Hepatic stellate cell (primary cell): ENCODE results near the gene MACF1.
A peak's percentile ranks its signal among the peaks of the same experiment; 100 is the strongest.

ENCODE experiments used
- DNase-seq: peaks from one replicate; pipeline ENCODE4 v3.0.0; 2011; ENCODE audit warnings: low spot score

Gene MACF1

GRCh38 chr1:39213511-39214002 lies 9.1 kb downstream of the MACF1 start:
- DNase-seq: peak; percentile 67

DNA sequence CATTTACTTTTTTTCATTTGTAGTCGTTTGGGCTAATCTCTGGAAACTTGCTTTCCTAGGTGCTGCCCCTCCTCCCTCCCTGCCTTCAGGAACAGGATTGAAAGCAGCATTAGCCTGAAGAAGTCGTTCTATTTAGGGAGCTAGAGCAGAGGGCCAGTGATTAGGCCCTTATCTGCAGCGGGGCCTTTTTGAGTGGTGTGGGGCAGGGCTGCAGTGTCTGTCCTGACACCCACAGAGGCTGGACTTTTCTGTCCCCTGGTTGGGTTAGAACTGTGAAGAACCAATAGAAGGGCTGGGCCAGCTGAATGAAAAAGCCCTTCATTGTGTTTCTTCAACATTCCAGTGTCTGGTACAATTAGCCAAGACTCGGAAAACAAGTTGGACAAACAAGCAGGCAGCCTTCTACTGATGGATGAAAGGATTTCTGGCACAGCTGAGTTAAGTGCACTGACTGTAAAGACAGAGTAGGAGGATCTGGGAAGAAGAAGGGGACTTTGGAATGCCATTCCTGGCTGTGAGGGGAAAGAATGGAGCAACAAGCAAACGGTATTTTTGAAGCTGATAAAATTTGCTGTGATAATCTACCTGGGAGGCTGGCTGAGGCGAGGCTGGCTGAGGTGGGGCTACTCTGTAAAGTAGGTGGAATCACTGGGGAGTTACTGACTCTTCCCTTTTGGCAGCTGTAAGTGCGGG lies 9.7 kb downstream of the MACF1 start:
- no peak for DNase-seq

DNA sequence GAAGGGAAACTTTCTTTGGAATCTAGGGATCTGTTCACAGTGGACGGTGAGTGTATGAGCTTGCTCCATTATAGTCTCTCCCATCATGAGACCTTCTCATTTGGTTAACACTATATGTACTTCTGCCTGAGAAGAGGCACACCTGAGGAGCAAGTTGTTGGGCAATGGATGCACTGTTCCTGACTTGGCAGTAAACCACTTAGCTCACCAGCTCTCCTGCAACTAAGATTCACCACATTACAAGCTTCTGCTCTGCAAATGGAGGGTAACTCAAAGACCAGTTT lies 10.2 kb downstream of the MACF1 start:
- no peak for DNase-seq

- DNase-seq: no peak
Measured at GRCh38 chr1:39214998-39215873, 10.7 kb downstream of the MACF1 start.

- no peak for DNase-seq
Measured at GRCh38 chr1:39216771-39217170, 12.3 kb downstream of the MACF1 start.

GRCh38 chr1:39220891-39221870 lies 16.7 kb downstream of the MACF1 start:
- DNase-seq: no peak

GRCh38 chr1:39224295-39224829 lies 19.9 kb downstream of the MACF1 start:
- no peak for DNase-seq

DNA sequence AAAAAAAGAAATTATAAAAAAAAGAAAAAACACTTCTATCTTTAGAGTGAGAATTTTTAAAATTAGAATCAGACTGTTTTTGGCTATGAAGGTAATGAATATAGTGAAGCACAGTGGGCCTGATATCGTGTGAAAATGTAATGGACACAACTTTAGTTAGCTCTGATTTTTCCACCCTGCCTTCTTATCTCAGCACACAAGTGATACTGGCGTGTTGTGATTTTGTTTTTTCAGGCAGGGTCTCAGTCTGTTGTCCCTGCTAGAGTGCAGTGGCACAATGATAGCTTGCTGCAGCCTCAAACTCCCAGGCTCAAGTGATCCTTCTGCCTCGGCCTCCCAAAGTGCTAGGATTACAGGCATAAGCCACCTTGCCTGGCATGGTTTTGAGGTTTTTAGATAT lies 22.3 kb downstream of the MACF1 start:
- DNase-seq: no peak

- no peak for DNase-seq
Measured at GRCh38 chr1:39228252-39228651, 23.8 kb downstream of the MACF1 start.

GRCh38 chr1:39229504-39229903 lies 25.0 kb downstream of the MACF1 start:
- no peak for DNase-seq

DNA sequence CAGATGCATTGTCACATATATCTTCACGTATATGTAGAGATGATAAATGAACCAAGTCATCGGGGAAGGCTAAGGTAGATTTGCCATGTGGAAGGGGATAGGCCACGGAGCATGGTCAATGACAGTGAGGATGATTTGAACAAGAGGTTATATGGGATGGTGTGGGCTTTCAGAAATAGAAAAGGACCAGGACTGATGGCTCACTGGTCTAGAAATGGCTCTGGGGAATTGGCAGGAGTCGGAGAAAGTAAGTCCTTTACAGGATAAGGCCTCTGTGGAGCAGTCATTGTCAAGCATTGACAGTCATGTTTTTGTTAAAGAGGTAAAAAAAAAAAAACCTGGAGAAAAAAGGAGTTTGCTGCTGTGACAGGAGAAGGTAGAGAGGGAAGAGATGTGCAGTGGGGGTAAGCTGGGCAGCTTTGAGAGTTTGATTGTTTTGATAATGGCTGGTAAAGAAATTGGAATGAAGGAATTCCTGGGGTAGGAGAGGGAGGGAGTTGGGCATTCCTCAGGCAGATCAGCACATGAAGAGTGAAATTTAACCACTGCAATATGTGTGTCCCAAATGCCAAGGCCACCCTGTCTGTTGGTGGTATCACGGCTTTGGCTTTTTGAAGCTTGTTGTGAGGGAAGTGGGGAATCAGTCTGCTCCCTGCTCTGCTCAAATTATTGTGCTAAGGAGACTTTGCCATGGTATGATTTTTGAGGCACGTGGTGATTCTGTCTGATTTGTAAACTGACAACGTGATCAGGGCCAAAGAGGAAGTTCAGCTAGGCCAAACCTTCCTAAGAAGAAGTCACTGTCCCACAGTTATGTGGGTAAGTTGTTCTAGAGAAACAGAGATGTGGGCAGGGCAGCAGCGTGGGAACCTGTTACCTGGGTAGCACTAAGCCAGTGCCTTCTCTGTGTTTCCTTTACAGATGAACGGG lies 26.0 kb downstream of the MACF1 start:
- peak; percentile 66 for DNase-seq

- DNase-seq: no peak
Measured at GRCh38 chr1:39236971-39237370, 32.5 kb downstream of the MACF1 start.

- DNase-seq: peak; percentile 45
Measured at GRCh38 chr1:39238476-39238875, 34.0 kb downstream of the MACF1 start.

- no peak for DNase-seq
Measured at GRCh38 chr1:39239968-39240367, 35.5 kb downstream of the MACF1 start.

DNA sequence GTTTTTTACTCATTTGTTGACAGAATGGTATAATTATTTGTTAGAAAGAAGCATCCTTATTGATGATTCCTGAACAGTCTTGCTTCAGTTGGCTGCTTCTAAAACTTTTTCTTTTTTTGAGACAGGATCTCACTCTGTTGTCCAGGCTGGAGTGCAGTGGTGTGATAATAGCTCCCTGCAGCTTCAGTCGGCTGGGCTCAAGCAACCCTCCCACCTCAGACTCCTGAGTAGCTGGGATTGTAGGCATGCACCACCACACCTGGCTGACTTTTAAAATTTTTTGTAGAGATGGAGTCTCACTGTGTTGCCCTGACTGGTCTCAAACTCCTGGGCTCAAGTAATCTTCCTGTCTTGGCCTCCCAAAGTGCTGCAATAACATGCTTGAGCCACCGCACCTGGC lies 38.8 kb downstream of the MACF1 start:
- no peak for DNase-seq

GRCh38 chr1:39250460-39251240 lies 46.2 kb downstream of the MACF1 start:
- DNase-seq: no peak

DNA sequence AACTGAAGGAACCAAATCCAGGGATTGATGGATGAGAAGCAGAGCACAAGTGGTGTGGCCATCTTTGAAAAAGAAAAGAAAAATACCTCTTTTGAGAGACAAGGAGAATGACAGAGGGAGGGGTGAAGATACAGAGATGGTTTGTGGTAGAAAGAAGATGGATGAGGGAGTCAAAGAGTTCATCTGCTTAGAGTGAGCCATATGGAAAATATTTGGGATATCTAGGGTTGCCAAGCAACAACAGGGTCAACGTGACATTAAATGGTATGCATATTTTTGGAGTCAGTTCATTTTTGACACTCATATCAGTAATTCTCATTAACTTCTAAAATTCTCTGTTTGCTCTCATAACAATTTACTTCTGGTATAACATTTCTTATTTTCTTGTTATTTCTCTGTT lies 50.7 kb downstream of the MACF1 start:
- peak; percentile 50 for DNase-seq

DNA sequence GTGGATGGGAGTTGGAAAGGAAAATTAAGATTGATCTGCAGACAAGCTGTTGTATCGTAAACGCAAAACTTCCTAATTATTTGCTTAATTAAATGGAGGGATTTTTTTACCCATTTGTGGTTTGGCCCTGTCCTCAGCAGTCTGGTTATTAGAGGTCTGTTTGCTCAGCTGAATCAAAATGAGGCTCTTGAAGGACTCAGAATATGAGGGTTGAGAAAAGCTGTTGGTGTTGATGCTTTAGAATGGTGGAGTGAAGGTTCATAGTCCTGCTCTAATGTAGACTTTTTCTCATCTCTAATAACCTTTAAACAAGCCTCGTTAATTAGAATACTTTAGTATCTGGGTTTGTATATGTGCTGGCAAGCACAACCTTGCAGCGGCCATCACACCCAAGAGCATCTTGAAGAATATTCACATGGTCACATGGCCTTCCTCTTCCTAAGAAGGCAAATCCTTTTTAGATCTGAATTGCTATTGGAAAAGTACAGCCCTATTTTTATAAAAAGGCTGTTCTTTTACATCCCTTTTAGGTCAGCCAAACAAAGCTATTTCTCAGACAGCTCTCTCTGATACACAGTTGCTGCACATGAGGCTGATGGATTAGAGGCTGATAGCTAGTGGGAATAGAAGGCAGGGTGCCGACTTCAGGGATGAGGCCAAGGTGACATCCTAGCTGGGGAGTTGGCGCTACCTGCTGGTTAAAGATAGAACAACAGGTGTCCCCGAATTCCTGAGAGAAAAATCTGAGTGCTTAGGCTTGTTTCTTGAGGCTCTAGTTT lies 53.8 kb downstream of the MACF1 start:
- peak; percentile 72 for DNase-seq

- DNase-seq: no peak
Measured at GRCh38 chr1:39258925-39259244, 54.4 kb downstream of the MACF1 start.
